ENCODE data around the gene BGN. TPM values are rescaled to one million over a fixed set of nuclear protein-coding genes. Genes with fewer than 3 reads are reported as not detected.

The BGN gene
- total and polyA plus RNA-seq, 4 donors: 77.9 to 161 (median 126) TPM

GRCh38 chrX:153554519-153555167 lies 59.9 kb downstream of the BGN start:
- Histone ChIP-seq H3K27me3 (ENCODE audit: control insufficient read depth in 3 of 3, insufficient read depth in 3 of 3, low read length in 2 of 3) (no peaks in the 10 kb centered on the region), H3K4me3 (no peak overlapping the region), H3K27ac (ENCODE audit: low read depth in 1 of 2, low read length in 1 of 2) (no peak overlapping the region), H3K4me1 (ENCODE audit: control insufficient read depth in 5 of 5, insufficient read depth in 5 of 5, low read length in 5 of 5) (no peaks in the 10 kb centered on the region), H3K36me3 (ENCODE audit: control insufficient read depth in 4 of 4, insufficient read depth in 4 of 4, low read length in 4 of 4) (no peaks in the 10 kb centered on the region), H3K9me3 (ENCODE audit: control insufficient read depth in 4 of 4, insufficient read depth in 3 of 4, low read length in 3 of 4) (peaks cover 0 to 3% (median 0%) of the 10 kb centered on the region in 4 donors), H3K9ac (ENCODE audit: insufficient read depth in 1 of 2, low read length in 2 of 2) (no peak overlapping the region)
- peak; percentile 51 for TF ChIP-seq CTCF (IDR thresholded peaks at IDR 0.05; ENCODE audit: control extremely low read depth, extremely low read depth)
- WGBS, 2 donors: 30 to 42% methylated on average over 10 to 17 of the region's 17 CpGs
- ATAC-seq (ENCODE audit: insufficient read depth, low FRiP score): no peak
- peak; percentile 63 to 66 (median 65) for DNase-seq

- Histone ChIP-seq H3K36me3 (ENCODE audit: control insufficient read depth in 4 of 4, insufficient read depth in 4 of 4, low read length in 4 of 4) (no peaks in the 10 kb centered on the region), H3K9ac (ENCODE audit: insufficient read depth in 1 of 2, low read length in 2 of 2) (no peak overlapping the region), H3K27ac (ENCODE audit: low read depth in 1 of 2, low read length in 1 of 2) (no peak overlapping the region), H3K9me3 (ENCODE audit: control insufficient read depth in 4 of 4, insufficient read depth in 3 of 4, low read length in 3 of 4) (peaks cover 0 to 1% (median 0%) of the 10 kb centered on the region in 4 donors), H3K27me3 (ENCODE audit: control insufficient read depth in 3 of 3, insufficient read depth in 3 of 3, low read length in 2 of 3) (no peaks in the 10 kb centered on the region), H3K4me1 (ENCODE audit: control insufficient read depth in 5 of 5, insufficient read depth in 5 of 5, low read length in 5 of 5) (no peaks in the 10 kb centered on the region), H3K4me3 (no peak overlapping the region)
- ATAC-seq (ENCODE audit: insufficient read depth, low FRiP score) (no peak), DNase-seq (no peak)
- WGBS, 2 donors: 89 to 95% methylated on average over 10 to 12 of the region's 12 CpGs
- no peak for TF ChIP-seq CTCF (IDR thresholded peaks at IDR 0.05; ENCODE audit: control extremely low read depth, extremely low read depth)
These were observed 62.0 kb downstream of the BGN start for GRCh38 chrX:153556767-153557166.

GRCh38 chrX:153557618-153558355 lies 63.0 kb downstream of the BGN start:
- ATAC-seq (ENCODE audit: insufficient read depth, low FRiP score) (no peak), DNase-seq (peak in 2 of 3 donors; percentile 9 to 29)
- no peak for TF ChIP-seq CTCF (IDR thresholded peaks at IDR 0.05; ENCODE audit: control extremely low read depth, extremely low read depth)
- H3K27ac ChIP-seq (ENCODE audit: low read depth in 1 of 2, low read length in 1 of 2): no peak overlapping the region
- no peak overlapping the region for H3K4me3 ChIP-seq
- WGBS, 2 donors: 81 to 85% methylated on average over 19 of the region's 19 CpGs
- no peaks in the 10 kb centered on the region for H3K4me1 ChIP-seq (ENCODE audit: control insufficient read depth in 5 of 5, insufficient read depth in 5 of 5, low read length in 5 of 5)
- H3K36me3 ChIP-seq (ENCODE audit: control insufficient read depth in 4 of 4, insufficient read depth in 4 of 4, low read length in 4 of 4): no peaks in the 10 kb centered on the region
- no peaks in the 10 kb centered on the region for H3K27me3 ChIP-seq (ENCODE audit: control insufficient read depth in 3 of 3, insufficient read depth in 3 of 3, low read length in 2 of 3)
- no peak overlapping the region for H3K9ac ChIP-seq (ENCODE audit: insufficient read depth in 1 of 2, low read length in 2 of 2)
- peaks cover 0 to 1% (median 0%) of the 10 kb centered on the region in 4 donors for H3K9me3 ChIP-seq (ENCODE audit: control insufficient read depth in 4 of 4, insufficient read depth in 3 of 4, low read length in 3 of 4)

Other genes starting within 250 kb of the BGN start
- not detected for gene PNMA6F, start 173.2 kb upstream of the BGN start, total RNA-seq
- gene PNMA6F, start 173.2 kb upstream of the BGN start, polyA plus RNA-seq: not detected
- gene ZNF275, start 160.8 kb upstream of the BGN start, total RNA-seq: 10 to 100 TPM in 1 of 2 donors, 1 to 10 TPM in 1; 9.7 to 11.5 TPM
- 1 to 10 TPM; 2.7 to 3.6 TPM for gene ZNF275, start 160.8 kb upstream of the BGN start, polyA plus RNA-seq
- not detected for gene PNMA6E, start 93.6 kb upstream of the BGN start, total RNA-seq
- gene PNMA6E, start 93.6 kb upstream of the BGN start, polyA plus RNA-seq: under 1 TPM in 1 of 2 donors, not detected in 1; 0.08 TPM
- 1 to 10 TPM; 1.5 to 3.6 TPM for gene ZFP92, start 83.5 kb upstream of the BGN start, total RNA-seq
- gene ZFP92, start 83.5 kb upstream of the BGN start, polyA plus RNA-seq: 1 to 10 TPM in 1 of 2 donors, under 1 TPM in 1; 0.69 to 1.5 TPM
- 1 to 10 TPM in 1 of 2 donors, under 1 TPM in 1; 0.65 to 1.2 TPM for gene TREX2, start 48.9 kb upstream of the BGN start, total RNA-seq
- gene TREX2, start 48.9 kb upstream of the BGN start, polyA plus RNA-seq: under 1 TPM; 0.61 to 0.63 TPM
- 10 to 100 TPM; 11.3 to 31.6 TPM for gene HAUS7, start 24.4 kb upstream of the BGN start, total RNA-seq
- 10 to 100 TPM; 24.4 to 42.9 TPM for gene HAUS7, start 24.4 kb upstream of the BGN start, polyA plus RNA-seq
- under 1 TPM; 0.21 to 0.54 TPM for gene ATP2B3, start 22.7 kb downstream of the BGN start, total RNA-seq
- not detected for gene ATP2B3, start 22.7 kb downstream of the BGN start, polyA plus RNA-seq
- 10 to 100 TPM; 14.2 to 20.2 TPM for gene CCNQ, start 104.2 kb downstream of the BGN start, total RNA-seq
- gene CCNQ, start 104.2 kb downstream of the BGN start, polyA plus RNA-seq: 10 to 100 TPM; 29.6 to 46.4 TPM
- under 1 TPM; 0.28 to 0.55 TPM for gene DUSP9, start 152.2 kb downstream of the BGN start, total RNA-seq
- gene DUSP9, start 152.2 kb downstream of the BGN start, polyA plus RNA-seq: under 1 TPM; 0.10 to 0.17 TPM
- gene PNCK, start 178.8 kb downstream of the BGN start, total RNA-seq: under 1 TPM; 0.67 to 0.77 TPM
- under 1 TPM; 0.44 to 0.67 TPM for gene PNCK, start 178.8 kb downstream of the BGN start, polyA plus RNA-seq
- 10 to 100 TPM in 1 of 2 donors, 1 to 10 TPM in 1; 9.6 to 21.5 TPM for gene SLC6A8, start 192.9 kb downstream of the BGN start, total RNA-seq
- 10 to 100 TPM in 1 of 2 donors, 1 to 10 TPM in 1; 5.3 to 10.2 TPM for gene SLC6A8, start 192.9 kb downstream of the BGN start, polyA plus RNA-seq
- 100 to 1,000 TPM in 1 of 2 donors, 10 to 100 TPM in 1; 76.8 to 233 TPM for gene BCAP31, start 229.4 kb downstream of the BGN start, total RNA-seq
- gene BCAP31, start 229.4 kb downstream of the BGN start, polyA plus RNA-seq: 100 to 1,000 TPM; 180 to 283 TPM
- 10 to 100 TPM in 1 of 2 donors, 1 to 10 TPM in 1; 5.7 to 19.7 TPM for gene ABCD1, start 229.9 kb downstream of the BGN start, total RNA-seq
- gene ABCD1, start 229.9 kb downstream of the BGN start, polyA plus RNA-seq: 10 to 100 TPM in 1 of 2 donors, 1 to 10 TPM in 1; 7.9 to 12.7 TPM

All from lung (tissue), 12 donors.